ENCODE results near the gene PPM1M.
"Not testable (repeated sequence)": the region's sequence is repeated elsewhere in the genome, so short reads cannot be mapped to it uniquely, and the experiment has no call there.

The PPM1M gene

GRCh38 chr3:52247409-52248164, 2.0 kb downstream of the PPM1M start:
- no peak for DNase-seq

- no peak for DNase-seq
Measured at GRCh38 chr3:52248165-52248541, 2.6 kb downstream of the PPM1M start.

- DNase-seq = no peak
Measured at GRCh38 chr3:52248816-52249547, 3.4 kb downstream of the PPM1M start.

- DNase-seq = no peak
Measured at GRCh38 chr3:52249683-52250082, 4.1 kb downstream of the PPM1M start.

GRCh38 chr3:52250122-52250521, 4.6 kb downstream of the PPM1M start:
- no peak for DNase-seq

GRCh38 chr3:52253314-52254304, 8.1 kb downstream of the PPM1M start:
- DNase-seq = peak in 1 of 2 donors; percentile 98

GRCh38 chr3:52254608-52255007, 9.0 kb downstream of the PPM1M start:
- no peak for DNase-seq

GRCh38 chr3:52256159-52256558, 10.6 kb downstream of the PPM1M start:
- DNase-seq = no peak

GRCh38 chr3:52256622-52257021, 11.1 kb downstream of the PPM1M start:
- DNase-seq = no peak

- no peak for DNase-seq
Measured at GRCh38 chr3:52257911-52258310, 12.4 kb downstream of the PPM1M start.

- DNase-seq = no peak
Measured at GRCh38 chr3:52259035-52259434, 13.5 kb downstream of the PPM1M start.

- DNase-seq = no peak
Measured at GRCh38 chr3:52259448-52259847, 13.9 kb downstream of the PPM1M start.

GRCh38 chr3:52262447-52262846, 16.9 kb downstream of the PPM1M start:
- no peak for DNase-seq

GRCh38 chr3:52265387-52265786, 19.8 kb downstream of the PPM1M start:
- DNase-seq = no peak

GRCh38 chr3:52268036-52268435, 22.5 kb downstream of the PPM1M start:
- no peak for DNase-seq

GRCh38 chr3:52269776-52270175, 24.2 kb downstream of the PPM1M start:
- DNase-seq = no peak

- DNase-seq = peak in 1 of 2 donors; percentile 37
Measured at GRCh38 chr3:52270252-52270754, 24.7 kb downstream of the PPM1M start.

- DNase-seq = not testable (repeated sequence)
Measured at GRCh38 chr3:52272172-52272571, 26.6 kb downstream of the PPM1M start.

GRCh38 chr3:52272831-52273230, 27.3 kb downstream of the PPM1M start:
- DNase-seq = no peak

- not testable (repeated sequence) for DNase-seq
Measured at GRCh38 chr3:52274781-52275180, 29.2 kb downstream of the PPM1M start.

GRCh38 chr3:52277071-52277964, 31.8 kb downstream of the PPM1M start:
- peak; percentile 31 to 50 for DNase-seq

- peak in 1 of 2 donors; percentile 98 for DNase-seq
Measured at GRCh38 chr3:52277972-52278509, 32.5 kb downstream of the PPM1M start.
